DMS53 treated with DMSO at 0.1 percent for 48 hours (cell line): ENCODE measurements around the gene STARD4.

ENCODE experiments used
- DNase-seq: peaks from one replicate; lab custom pipeline; 2025; ENCODE audit not compliant: unreplicated experiment; lab: John Stamatoyannopoulos, UW

STARD4 gene

DNA sequence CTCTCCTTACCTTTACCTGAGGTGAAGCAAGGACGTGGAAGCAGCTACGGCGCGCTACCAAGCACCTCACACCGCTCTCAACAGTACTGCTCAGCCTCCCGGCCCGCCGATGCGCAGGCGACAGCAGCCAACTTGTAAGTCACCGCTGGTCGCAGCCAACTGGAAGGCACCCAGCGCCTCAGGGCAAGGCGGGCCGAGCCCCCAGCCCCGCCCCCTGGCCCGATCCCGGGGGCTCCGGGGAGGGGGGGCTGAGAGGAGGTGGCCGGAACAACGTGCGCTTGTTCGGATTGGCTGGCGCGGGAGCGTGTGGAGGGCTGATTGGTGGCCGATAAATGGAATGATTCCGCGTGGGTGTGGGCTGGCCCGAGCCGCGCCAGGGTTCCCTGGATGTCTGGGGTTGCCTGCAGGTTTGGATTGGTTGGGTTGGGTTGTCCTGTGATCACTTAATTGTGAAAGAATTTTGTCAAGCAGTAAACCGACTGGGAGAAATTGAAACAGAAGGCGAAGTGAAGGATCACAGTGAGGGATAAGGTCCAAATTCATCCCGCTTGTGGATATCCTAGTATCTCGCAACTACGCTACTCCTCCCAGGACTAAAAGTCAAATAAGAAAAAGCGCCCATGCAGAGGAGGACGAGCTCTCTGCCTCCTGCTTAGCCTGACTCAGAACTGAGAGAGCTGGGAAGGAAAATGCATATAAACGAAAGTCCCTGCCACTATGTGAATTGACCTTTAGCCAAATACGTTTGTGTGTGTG lies at the start of gene STARD4:
STARD4 (minus strand) TSS at position 161 of the 756 bp plus-strand sequence. CDS start 5,102 bp downstream, outside the sequence.
- DNase-seq = peak; percentile 89

GRCh38 chr5:111559680-111560079 lies 47.3 kb upstream of the STARD4 start:
- no peak for DNase-seq

- no peak for DNase-seq
Observed at GRCh38 chr5:111557686-111558085, 45.4 kb upstream of the STARD4 start.

DNA sequence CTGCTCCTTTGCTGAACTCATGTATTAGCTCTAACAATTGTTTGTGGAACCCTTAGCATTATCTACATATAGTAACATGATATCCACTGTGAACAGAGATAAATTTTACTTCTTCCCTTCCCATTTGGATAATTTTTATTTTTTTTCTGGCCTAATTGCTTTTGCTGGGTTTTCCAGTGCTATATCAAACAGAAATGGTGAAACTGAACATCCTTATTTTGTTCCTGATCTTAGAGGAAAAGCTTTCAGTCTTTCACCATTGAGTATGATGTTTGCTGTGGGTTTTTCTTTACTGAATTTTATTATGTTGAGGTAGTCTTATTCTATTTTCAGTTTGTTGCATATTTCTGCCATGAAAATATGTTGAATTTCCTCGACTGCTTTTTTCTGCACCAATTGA lies 44.8 kb upstream of the STARD4 start:
- DNase-seq = no peak

DNA sequence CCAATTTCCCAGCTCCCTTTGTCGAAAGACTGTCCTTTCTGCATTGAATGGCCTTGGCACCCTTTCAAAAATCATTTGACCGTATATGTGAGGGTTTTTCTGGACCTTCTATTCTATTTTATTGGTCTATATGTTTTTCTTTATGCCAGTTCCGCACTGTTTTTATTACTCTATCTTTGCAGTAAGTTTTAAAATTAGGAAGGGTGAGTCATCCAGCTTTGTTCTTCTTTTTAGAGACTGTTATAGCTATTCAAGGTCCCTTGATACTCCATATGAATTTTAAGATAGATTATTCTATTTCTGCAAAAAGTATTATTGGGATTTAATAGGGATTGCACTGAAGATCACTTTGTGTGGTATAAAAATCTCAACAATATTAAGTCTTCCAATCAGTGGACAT lies 44.2 kb upstream of the STARD4 start:
- DNase-seq = no peak

DNA sequence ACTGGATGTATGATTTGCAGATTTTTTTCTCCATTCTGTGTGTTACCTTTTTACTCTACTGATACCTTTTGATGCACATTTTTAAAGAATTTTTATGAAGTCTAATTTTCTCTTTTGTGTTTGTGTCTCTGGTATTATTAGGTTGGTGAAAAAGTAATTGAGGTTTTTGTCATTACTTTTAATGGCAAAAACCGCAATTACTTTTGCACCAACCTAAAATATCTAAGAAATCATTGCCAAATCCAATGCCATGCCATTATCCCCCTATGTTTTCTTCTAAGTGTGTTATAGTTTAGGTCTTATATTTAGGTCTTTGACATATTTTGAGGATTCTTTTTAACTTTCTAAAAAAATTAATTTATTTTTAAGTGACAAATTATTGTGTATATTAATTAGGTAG lies 43.4 kb upstream of the STARD4 start:
- no peak for DNase-seq

DNA sequence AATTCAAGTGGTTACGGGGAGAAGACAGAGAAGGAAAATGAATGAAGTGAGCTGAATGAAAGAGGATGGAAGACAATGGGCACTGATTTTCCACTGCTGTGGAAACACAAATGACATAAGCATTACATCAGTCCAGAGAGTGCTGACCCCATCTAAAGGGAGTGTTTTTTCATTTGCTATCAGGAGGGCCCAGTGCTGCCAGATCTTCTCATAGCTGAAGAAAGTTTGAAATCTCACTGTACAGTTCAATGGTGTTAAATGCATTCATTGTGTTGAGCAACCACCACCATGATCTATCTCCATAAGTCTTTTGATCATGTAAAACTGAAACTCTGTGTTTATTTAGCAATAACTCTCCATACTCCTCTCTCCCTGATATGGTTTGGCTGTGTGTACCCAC lies 41.5 kb upstream of the STARD4 start:
- no peak for DNase-seq

DNA sequence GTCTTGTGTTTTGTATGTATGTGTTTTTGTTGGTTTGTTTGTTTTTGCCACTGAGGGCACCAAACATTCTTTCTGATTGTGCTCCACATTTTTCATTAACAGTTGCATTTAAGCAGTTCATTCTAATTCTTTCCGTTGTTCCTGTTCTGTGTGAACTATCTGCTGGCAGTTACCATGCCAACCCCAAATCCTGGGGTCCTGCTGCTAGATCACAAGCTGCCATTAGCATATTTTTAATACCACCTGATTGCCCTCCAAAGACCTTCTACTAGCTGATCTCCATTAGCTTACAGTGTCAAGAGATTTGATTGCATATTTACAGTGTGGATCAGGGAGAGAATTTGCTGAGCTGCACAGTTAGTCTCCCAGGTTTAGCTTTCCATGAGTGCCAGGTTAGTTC lies 40.6 kb upstream of the STARD4 start:
- no peak for DNase-seq

DNA sequence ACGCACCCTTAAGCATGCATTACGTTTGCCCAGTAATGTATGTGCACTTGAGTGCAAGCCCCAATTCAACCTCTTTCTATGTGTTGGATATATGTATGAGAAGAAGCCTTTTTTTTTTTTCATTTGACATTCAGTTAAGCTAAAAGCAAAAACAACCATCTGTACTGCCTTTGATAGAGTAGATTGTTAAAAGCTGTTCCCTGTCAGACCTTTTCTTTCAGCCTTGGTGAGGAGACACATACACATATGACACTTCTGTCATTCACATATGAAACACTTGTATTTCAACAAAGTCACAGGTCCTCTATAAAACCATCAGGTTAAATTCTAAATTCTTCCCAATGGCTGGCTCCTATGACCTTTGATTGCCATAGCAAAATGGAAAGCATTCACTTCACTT lies 40.2 kb upstream of the STARD4 start:
- no peak for DNase-seq

- DNase-seq = no peak
Observed at GRCh38 chr5:111551569-111552275, 39.4 kb upstream of the STARD4 start.

DNA sequence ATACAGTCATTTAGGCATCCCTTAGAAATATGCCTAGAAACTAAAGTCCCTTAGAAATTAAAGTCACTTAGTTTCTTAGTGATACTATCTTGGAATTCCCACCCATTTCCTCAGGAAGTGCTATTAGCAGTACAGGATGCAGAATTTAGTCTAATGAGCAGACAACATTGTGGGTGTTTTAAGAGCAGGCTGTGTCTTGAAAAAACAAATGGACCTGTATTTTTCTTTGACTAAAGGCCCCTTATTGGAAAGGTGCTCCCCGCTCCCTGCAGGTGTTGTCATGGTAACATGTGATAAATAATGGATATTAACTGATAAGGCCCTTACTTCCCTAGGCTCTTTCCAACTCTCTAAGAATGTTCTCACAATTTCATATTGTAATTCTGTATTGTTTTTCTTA lies 38.8 kb upstream of the STARD4 start:
- no peak for DNase-seq

DNA sequence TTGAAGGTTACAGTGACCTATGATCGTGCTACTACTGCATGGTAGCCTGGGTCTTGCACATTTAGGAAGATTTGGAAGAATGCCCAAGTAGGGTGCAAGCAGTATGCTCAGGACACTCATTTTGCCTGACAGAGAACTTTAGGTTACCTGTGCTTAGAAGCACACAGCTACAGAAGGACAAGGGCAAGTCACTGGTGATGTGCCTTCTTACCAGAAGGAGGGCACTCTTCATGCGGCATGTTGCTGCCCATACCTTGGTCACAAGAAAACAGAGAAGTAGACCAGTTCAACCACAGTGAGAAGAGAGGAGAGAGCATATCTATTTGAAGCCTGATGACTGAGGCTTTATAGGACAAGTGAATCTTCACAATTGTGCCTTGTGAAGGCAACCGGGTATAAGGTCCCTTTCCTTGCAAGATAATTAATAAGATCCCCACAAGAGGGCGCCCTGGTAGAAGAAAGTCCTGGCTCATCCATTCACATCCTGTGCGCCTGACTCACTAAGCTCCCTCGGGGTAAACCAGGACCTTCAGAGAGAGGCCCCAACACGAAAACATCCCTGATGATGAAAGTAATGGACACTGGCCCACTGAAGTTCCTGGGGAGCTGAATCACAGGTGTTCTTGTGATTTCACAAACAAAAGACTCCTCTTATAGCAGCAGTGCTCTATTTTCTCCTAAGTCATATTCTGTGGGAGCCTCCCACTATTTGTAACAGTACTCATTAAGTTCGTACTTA lies 38.1 kb upstream of the STARD4 start:
- DNase-seq = peak; percentile 71

DNA sequence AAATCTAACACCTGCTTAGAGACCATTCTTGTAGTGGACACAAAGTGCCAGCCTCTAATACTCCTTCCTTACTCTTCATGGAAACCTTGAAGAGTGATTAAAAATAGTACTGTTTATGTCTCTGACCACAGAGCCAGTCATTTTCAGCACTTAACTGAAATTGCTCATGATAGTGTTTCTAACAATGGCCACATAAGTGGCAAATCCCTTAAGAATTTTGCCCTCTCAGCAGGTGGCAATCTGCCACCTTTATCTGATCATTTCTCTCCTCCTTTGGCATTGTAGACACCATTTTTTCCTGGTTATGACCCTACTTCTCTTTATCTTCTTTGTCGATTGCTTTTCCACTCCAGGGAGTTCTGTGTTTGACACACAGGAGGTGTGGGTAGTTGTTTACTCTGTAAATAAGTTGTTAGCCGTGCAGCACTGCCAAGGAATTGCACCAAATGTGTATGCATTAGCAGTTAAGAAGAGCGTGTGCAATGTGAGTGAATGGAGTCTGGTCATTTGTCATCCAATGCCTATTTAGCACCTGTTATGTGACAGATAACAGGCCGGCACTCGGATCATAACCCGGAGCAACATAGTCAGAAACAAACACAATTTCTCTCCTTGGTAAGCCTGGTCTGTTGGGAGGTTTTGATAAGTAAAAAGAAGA lies 36.8 kb upstream of the STARD4 start:
- DNase-seq = peak; percentile 5

DNA sequence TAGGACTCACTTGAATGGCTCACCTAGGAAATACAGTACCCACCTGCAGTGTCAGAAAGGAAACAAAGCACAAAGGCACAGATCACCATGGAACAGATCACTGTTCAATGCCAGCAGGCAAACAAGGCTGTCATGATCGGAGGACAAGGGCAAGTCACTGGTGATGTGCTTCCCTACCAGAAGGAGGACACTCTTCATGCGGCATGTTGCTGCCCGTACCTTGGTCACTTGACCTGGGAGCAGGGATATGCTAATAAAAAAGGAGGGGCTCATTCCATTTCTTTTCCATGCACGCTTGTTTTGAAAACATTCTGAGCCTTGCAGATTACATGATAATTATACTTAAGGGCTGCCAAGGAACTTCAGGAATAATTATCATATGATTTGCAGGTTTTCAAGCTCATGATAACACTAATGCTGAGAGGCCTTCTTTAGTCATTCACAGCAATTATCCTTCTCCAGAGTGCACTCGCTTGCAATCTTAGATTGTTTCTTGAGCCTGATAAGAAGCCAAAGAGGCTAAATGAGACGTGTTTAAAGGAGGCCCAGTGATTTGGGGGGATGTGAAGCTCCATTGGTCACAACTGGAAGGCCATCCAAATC lies 36.1 kb upstream of the STARD4 start:
- DNase-seq = no peak

DNA sequence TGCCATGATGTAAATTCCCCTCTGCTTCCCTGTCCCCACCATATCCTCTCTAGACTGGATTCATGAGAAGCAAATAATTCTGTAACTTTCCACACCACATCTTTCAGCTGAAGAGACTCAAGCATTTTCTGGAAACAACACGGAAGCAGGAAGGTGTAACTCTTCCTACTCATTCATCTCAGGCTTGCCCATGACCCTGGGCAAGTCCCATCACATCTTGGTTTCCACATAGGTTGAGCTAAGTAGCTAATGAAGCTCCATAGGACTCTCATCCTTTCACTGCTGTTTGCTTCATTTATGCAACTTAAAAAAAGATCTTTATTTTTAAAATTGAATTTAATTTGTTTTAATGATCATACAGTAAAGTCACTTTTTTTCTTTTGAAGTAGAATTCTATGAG lies 32.7 kb upstream of the STARD4 start:
- DNase-seq = no peak

DNA sequence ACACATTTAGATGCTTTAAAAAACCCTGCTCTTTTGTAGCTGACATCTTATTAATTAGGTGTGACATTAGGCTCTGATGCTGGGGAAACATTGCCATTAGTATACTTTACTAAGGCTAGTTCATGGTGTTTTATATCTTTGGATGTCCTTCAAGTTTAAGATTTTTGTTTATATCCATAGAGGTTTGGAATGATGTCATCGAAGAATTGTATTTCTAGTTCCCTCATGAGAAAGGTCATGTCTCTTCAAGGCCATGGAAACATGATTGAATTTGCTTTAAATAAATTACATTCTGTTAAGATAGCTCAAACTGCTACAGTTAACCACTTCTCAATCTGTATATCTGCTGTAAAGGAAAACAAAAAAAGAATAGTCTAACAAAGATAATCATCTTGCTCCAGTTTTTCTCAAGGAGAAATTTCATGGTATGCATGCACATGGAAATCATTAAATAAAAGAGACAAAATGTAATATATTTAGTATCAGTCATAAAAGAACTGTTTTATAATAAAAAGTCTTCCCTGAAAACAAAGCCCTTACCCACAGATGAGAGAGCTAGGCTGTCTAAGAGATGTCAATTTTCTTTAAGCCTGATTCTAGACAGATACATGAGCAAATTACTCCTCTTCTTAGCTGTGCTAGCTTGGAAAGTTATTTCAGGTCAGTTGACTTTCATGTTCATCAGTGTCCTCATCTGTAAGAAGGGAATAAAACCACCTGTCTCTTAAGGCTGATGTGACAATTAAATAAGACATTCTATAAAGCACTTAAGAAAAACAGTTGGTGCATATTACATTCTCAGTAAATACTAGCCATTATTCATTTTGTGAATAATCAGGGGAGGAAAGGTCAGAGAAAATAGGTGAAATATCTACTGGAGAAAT lies 25.0 kb upstream of the STARD4 start:
- no peak for DNase-seq

DNA sequence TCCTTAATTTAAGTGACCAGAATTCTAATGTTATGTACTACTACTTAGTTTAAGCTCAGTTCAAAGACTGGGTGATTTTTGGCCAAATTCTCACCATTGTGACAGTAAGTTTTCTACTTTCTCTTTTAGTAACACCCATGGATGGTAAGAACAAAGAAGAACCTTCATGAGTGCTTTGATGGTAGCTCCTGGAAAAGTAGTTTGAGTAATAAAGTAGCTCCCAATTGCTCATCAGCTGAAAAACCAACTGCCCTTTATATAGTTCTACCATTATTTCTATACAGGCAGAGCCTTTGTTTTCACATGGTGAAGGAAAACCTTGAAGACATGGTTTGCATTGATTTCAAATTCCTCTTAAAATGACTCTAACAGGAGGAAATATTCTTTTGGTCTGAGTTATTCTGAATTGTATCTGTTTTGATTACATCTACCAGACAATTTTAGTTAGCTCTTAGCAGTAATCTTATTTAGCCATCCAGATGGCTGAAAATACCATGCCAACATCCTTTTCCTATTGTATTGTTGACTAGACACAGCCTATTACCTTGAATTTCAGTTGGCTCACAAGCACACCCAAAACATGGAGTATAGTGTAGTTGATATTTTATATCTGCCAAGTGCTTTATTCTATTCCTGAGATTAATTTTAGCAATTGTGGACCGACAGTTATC lies 23.7 kb upstream of the STARD4 start:
- DNase-seq = no peak

DNA sequence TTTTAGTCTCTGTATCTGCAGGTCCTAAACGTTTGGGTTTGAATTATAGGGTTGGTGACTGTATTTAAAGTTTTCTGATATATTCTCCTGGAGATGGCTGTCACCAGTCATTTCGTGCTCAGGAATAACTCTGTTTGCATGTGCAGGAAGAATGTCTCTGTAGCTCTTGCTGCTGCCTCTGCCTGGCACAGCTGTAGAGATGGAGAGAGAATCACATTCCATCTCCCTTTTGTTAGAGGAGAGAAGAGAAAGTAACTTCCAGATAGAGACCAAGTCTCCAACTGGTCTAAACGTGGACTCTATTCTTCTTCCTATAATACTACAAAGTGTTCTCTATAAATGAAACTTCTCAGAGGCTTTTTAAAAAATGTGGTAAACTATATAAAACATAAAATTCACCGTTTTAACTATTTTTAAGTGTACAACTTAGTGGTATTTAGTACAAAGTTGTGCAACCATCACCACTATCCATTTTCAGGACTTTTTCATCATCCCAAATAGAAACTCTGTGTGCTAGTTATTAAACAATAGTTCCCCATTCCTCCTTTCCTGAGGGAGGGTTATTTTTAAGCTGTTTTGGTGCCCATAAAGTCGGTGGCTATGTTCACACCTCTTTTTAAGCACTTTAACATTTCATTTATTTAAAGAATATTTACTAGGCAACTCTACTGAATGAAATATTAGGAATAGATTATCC lies 20.7 kb upstream of the STARD4 start:
- DNase-seq = no peak

- no peak for DNase-seq
Observed at GRCh38 chr5:111530298-111530740, 18.0 kb upstream of the STARD4 start.
